ENCODE results near the gene MYRF. TPM values are rescaled to one million over a fixed set of nuclear protein-coding genes. Genes with fewer than 3 reads are reported as not detected.

Gene MYRF
- total RNA-seq, 2 donors from 2014 or later: 1.2 to 5.9 TPM

GRCh38 chr11:61828629-61829407 lies 76.4 kb downstream of the MYRF start:
- H3K4me3 Mint-ChIP-seq: peak overlapping the region; percentile 77
- ATAC-seq (replicated peaks): peak; percentile 23
- no peaks in the 10 kb centered on the region for H3K36me3 Mint-ChIP-seq (ENCODE audit: low read depth)
- no peaks in the 10 kb centered on the region for H3K9me3 Mint-ChIP-seq
- H3K27ac Mint-ChIP-seq: peak overlapping the region; percentile 43
- no peaks in the 10 kb centered on the region for H3K27me3 Mint-ChIP-seq
- peaks cover 15% of the 10 kb centered on the region for H3K4me1 Mint-ChIP-seq

- ATAC-seq (replicated peaks): no peak
- no peaks in the 10 kb centered on the region for H3K27me3 Mint-ChIP-seq
- H3K4me3 Mint-ChIP-seq: peak overlapping the region; percentile 77
- H3K27ac Mint-ChIP-seq: no peak overlapping the region
- no peaks in the 10 kb centered on the region for H3K36me3 Mint-ChIP-seq (ENCODE audit: low read depth)
- H3K9me3 Mint-ChIP-seq: no peaks in the 10 kb centered on the region
- peaks cover 19% of the 10 kb centered on the region for H3K4me1 Mint-ChIP-seq
These were observed 77.4 kb downstream of the MYRF start for GRCh38 chr11:61829806-61830205.

- H3K27me3 Mint-ChIP-seq: no peaks in the 10 kb centered on the region
- no peaks in the 10 kb centered on the region for H3K36me3 Mint-ChIP-seq (ENCODE audit: low read depth)
- ATAC-seq (replicated peaks): no peak
- H3K4me1 Mint-ChIP-seq: peaks cover 19% of the 10 kb centered on the region
- no peak overlapping the region for H3K27ac Mint-ChIP-seq
- H3K9me3 Mint-ChIP-seq: no peaks in the 10 kb centered on the region
- peak overlapping the region; percentile 77 for H3K4me3 Mint-ChIP-seq
These were observed 78.0 kb downstream of the MYRF start for GRCh38 chr11:61830237-61831105.

GRCh38 chr11:61832207-61832606 lies 79.8 kb downstream of the MYRF start:
- Mint-ChIP-seq H3K4me3 (peak overlapping the region; percentile 11), H3K9me3 (no peaks in the 10 kb centered on the region), H3K36me3 (ENCODE audit: low read depth) (no peaks in the 10 kb centered on the region), H3K4me1 (peaks cover 19% of the 10 kb centered on the region), H3K27ac (no peak overlapping the region), H3K27me3 (no peaks in the 10 kb centered on the region)
- ATAC-seq (replicated peaks): no peak

GRCh38 chr11:61832754-61833153 lies 80.3 kb downstream of the MYRF start:
- Mint-ChIP-seq H3K9me3 (no peaks in the 10 kb centered on the region), H3K4me1 (peaks cover 19% of the 10 kb centered on the region), H3K36me3 (ENCODE audit: low read depth) (no peaks in the 10 kb centered on the region), H3K27ac (peak overlapping the region; percentile 93), H3K4me3 (peak overlapping the region; percentile 81), H3K27me3 (no peaks in the 10 kb centered on the region)
- no peak for ATAC-seq (replicated peaks)

GRCh38 chr11:61833471-61833870 lies 81.0 kb downstream of the MYRF start:
- Mint-ChIP-seq H3K4me3 (peak overlapping the region; percentile 81), H3K36me3 (ENCODE audit: low read depth) (no peaks in the 10 kb centered on the region), H3K27me3 (no peaks in the 10 kb centered on the region), H3K27ac (peak overlapping the region; percentile 93), H3K4me1 (peaks cover 19% of the 10 kb centered on the region), H3K9me3 (no peaks in the 10 kb centered on the region)
- ATAC-seq (replicated peaks): peak; percentile 56

GRCh38 chr11:61833926-61834277 lies 81.5 kb downstream of the MYRF start:
- peak overlapping the region; percentile 81 for H3K4me3 Mint-ChIP-seq
- peaks cover 19% of the 10 kb centered on the region for H3K4me1 Mint-ChIP-seq
- H3K9me3 Mint-ChIP-seq: no peaks in the 10 kb centered on the region
- no peaks in the 10 kb centered on the region for H3K27me3 Mint-ChIP-seq
- peak overlapping the region; percentile 93 for H3K27ac Mint-ChIP-seq
- H3K36me3 Mint-ChIP-seq (ENCODE audit: low read depth): peaks cover 3% of the 10 kb centered on the region
- no peak for ATAC-seq (replicated peaks)

GRCh38 chr11:61834278-61835048 lies 82.0 kb downstream of the MYRF start:
- no peaks in the 10 kb centered on the region for H3K9me3 Mint-ChIP-seq
- peak overlapping the region; percentile 93 for H3K27ac Mint-ChIP-seq
- peak overlapping the region; percentile 81 for H3K4me3 Mint-ChIP-seq
- H3K36me3 Mint-ChIP-seq (ENCODE audit: low read depth): peaks cover 8% of the 10 kb centered on the region
- ATAC-seq (replicated peaks): peak; percentile 87
- H3K27me3 Mint-ChIP-seq: no peaks in the 10 kb centered on the region
- H3K4me1 Mint-ChIP-seq: peaks cover 19% of the 10 kb centered on the region

GRCh38 chr11:61836193-61836592 lies 83.8 kb downstream of the MYRF start:
- H3K9me3 Mint-ChIP-seq: no peaks in the 10 kb centered on the region
- ATAC-seq (replicated peaks): no peak
- H3K4me1 Mint-ChIP-seq: peaks cover 11% of the 10 kb centered on the region
- no peaks in the 10 kb centered on the region for H3K27me3 Mint-ChIP-seq
- no peak overlapping the region for H3K4me3 Mint-ChIP-seq
- H3K27ac Mint-ChIP-seq: no peak overlapping the region
- H3K36me3 Mint-ChIP-seq (ENCODE audit: low read depth): peaks cover 26% of the 10 kb centered on the region

- Mint-ChIP-seq H3K9me3 (no peaks in the 10 kb centered on the region), H3K36me3 (ENCODE audit: low read depth) (peaks cover 39% of the 10 kb centered on the region), H3K27me3 (no peaks in the 10 kb centered on the region), H3K4me3 (no peak overlapping the region), H3K4me1 (peaks cover 11% of the 10 kb centered on the region), H3K27ac (no peak overlapping the region)
- ATAC-seq (replicated peaks): no peak
These were observed 85.1 kb downstream of the MYRF start for GRCh38 chr11:61837411-61838005.

Other genes with a start within 250 kb of the MYRF start
- gene LRRC10B, start 243.9 kb upstream of the MYRF start, total RNA-seq: not detected
- under 1 TPM in 1 of 2 donors, not detected in 1; 0.19 TPM for gene SYT7, start 171.6 kb upstream of the MYRF start, total RNA-seq
- under 1 TPM; 0.11 to 0.13 TPM for gene DAGLA, start 72.2 kb upstream of the MYRF start, total RNA-seq
- gene TMEM258, start 40.0 kb downstream of the MYRF start, total RNA-seq: 100 to 1,000 TPM; 135 to 156 TPM
- 100 to 1,000 TPM in 1 of 2 donors, 10 to 100 TPM in 1; 72.6 to 133 TPM for gene FEN1, start 40.3 kb downstream of the MYRF start, total RNA-seq
- 10 to 100 TPM in 1 of 2 donors, 1 to 10 TPM in 1; 5.6 to 22.9 TPM for gene FADS1, start 64.4 kb downstream of the MYRF start, total RNA-seq
- 10 to 100 TPM in 1 of 2 donors, 1 to 10 TPM in 1; 9.4 to 58.3 TPM for gene FADS2, start 75.7 kb downstream of the MYRF start, total RNA-seq
- 10 to 100 TPM in 1 of 2 donors, 1 to 10 TPM in 1; 3.6 to 24.7 TPM for gene FADS3, start 138.9 kb downstream of the MYRF start, total RNA-seq
- not detected for gene RAB3IL1, start 164.9 kb downstream of the MYRF start, total RNA-seq
- under 1 TPM; 0.05 to 0.24 TPM for gene BEST1, start 197.7 kb downstream of the MYRF start, total RNA-seq
- 1,000 to 10,000 TPM in 1 of 2 donors, 100 to 1,000 TPM in 1; 701 to 1,114 TPM for gene FTH1, start 215.0 kb downstream of the MYRF start, total RNA-seq

Data from activated T-helper 17 cell treated with anti-CD3 and anti-CD28 coated beads, Interleukin-2, amount 50 U/mL, for 72 hours (primary cell).